OCI-LY3 (cell line): ENCODE measurements around the gene FUZ.

ENCODE experiments used
- H2AFZ ChIP-seq: fragments of 200-600, 300-600 bp; shearing (Covaris generic); 2 replicates; pipeline ENCODE4 v1.6.0; 2014; ENCODE audit warnings: antibody characterized with exemption, low read depth, low read length
- H3K27ac ChIP-seq: fragments of 200-600, 300-600 bp; sonication (generic); 2 replicates; pipeline ENCODE4 v1.5.1; 2014; ENCODE audit warnings: mild to moderate bottlenecking, low read length, moderate library complexity, mixed read lengths
- H3K27me3 ChIP-seq: fragments of 200-600, 300-600 bp; sonication (generic); 2 replicates; pipeline ENCODE4 v1.6.1; 2014; ENCODE audit warnings: low read depth, low read length, mixed read lengths
- H3K36me3 ChIP-seq: fragments of 200-600, 300-600 bp; sonication (generic); replicated peaks from 2 replicates; pipeline ENCODE3; 2014; ENCODE audit warnings: low read depth, low read length, mixed read lengths
- H3K4me1 ChIP-seq: fragments of 300-600, 200-600 bp; sonication (generic); 2 replicates; pipeline ENCODE4 v1.6.1; 2014; ENCODE audit warnings: low read length, mixed read lengths
- H3K4me2 ChIP-seq: fragments of 200-600, 300-600 bp; sonication (generic); 2 replicates; pipeline ENCODE4 v1.6.1; 2014; ENCODE audit warnings: low read length, mixed read lengths
- H3K4me3 ChIP-seq: fragments of 300-600, 200-600 bp; sonication (generic); 2 replicates; pipeline ENCODE4 v1.5.1; 2014; ENCODE audit warnings: antibody characterized with exemption, mild to moderate bottlenecking, low read length, moderate library complexity
- H3K79me2 ChIP-seq: fragments of 300-600, 200-600 bp; shearing (Covaris generic); 2 replicates; pipeline ENCODE4 v1.6.1; 2014; ENCODE audit warnings: mild to moderate bottlenecking, low read length, mixed read lengths
- H3K9ac ChIP-seq: fragments of 300-600, 200-600 bp; shearing (Covaris generic); 2 replicates; pipeline ENCODE4 v1.6.0; 2014; ENCODE audit warnings: mild to moderate bottlenecking, low read length, moderate library complexity
- H3K9me3 ChIP-seq: fragments of 200-600, 300-600 bp; shearing (Covaris generic); 2 replicates; pipeline ENCODE4 v1.6.1; 2014; ENCODE audit warnings: low read length, mixed read lengths; ENCODE audit not compliant: insufficient read depth
- H4K20me1 ChIP-seq: fragments of 200-600, 300-600 bp; sonication (generic); 2 replicates; pipeline ENCODE4 v1.6.1; 2016; ENCODE audit warnings: low read length, mixed read lengths; ENCODE audit not compliant: insufficient read depth
- CTCF ChIP-seq: fragments of 200-600, 300-600 bp; sonication (generic); IDR thresholded peaks from 2 replicates; pipeline ENCODE4 v1.5.1; 2014; ENCODE audit warnings: antibody characterized with exemption, low read length, low read depth
- EZH2phosphoT487 ChIP-seq: fragments of 200-600 bp; shearing (Covaris generic); IDR thresholded peaks from 2 replicates; pipeline ENCODE4 v1.6.1; 2018; ENCODE audit warnings: antibody characterized with exemption, mixed run types, low read depth

FUZ gene

DNA sequence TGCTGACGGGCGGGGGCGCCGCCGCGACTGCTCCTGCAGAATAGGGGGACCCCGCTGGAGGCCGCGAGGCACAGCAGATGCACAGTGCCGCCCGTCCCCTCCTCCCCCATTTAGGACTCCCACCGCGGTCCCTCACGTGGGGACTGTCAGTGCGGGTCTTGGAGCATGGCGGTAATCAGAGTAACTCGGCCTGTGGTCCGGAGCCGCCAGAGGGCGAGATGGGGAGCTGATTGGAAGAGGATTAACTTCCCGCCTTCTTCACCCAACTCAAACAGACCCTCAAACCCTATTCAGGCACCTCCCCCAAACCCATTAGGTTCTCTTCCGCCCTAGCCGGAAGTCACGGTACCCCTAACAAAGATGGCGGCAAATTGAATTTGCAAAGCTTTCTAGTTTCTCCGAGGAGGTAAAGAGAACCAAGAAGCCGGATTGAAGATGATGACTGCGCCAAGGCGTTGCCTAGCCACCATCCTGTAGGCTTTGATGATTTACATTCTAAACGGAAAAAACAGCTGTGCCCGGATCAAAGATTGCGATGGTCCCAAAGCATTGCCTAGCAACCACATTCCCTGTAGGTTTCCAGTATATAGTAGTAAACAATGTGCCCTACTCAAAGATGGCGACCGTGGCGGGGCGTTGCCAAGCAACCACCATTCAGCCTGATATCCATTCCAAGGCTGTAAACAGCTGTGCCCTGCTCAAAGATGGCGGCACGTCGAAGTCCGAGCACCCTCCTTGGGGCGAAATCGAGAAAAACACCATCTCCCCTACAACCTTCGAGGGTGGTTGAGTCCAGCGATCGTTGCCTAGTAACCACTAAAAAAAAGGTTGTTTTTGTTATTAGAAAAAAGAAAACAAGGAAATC is at the start of gene FUZ:
Gene FUZ, minus strand, starts transcription at position 296 of the 865 bp plus-strand sequence. Its CDS starts 186 bp downstream, at position 110.
- Histone ChIP-seq H3K9me3 (no peaks in the 10 kb centered on the region), H3K27ac (peak within 1 kb of the TSS; percentile 82), H2AFZ (peak within 1 kb of the TSS; percentile 89), H3K4me3 (peak within 1 kb of the TSS; percentile 91), H3K36me3 (peaks cover 3% of the 10 kb centered on the region), H3K79me2 (peaks cover 1% of the 10 kb centered on the region), H3K4me2 (peak within 1 kb of the TSS; percentile 88), H3K27me3 (no peaks in the 10 kb centered on the region), H4K20me1 (no peaks in the 10 kb centered on the region), H3K9ac (peak within 1 kb of the TSS; percentile 85), H3K4me1 (peaks cover 11% of the 10 kb centered on the region)
- no peak for TF ChIP-seq EZH2phosphoT487
- peak; percentile 39 for TF ChIP-seq CTCF

GRCh38 chr19:49862391-49863253 is 49.5 kb upstream of the FUZ start:
- H3K4me1 ChIP-seq: peaks cover 8% of the 10 kb centered on the region
- no peak overlapping the region for H3K4me3 ChIP-seq
- no peaks in the 10 kb centered on the region for H4K20me1 ChIP-seq
- no peak overlapping the region for H2AFZ ChIP-seq
- peaks cover 26% of the 10 kb centered on the region for H3K79me2 ChIP-seq
- peaks cover 59% of the 10 kb centered on the region for H3K36me3 ChIP-seq
- H3K9me3 ChIP-seq: no peaks in the 10 kb centered on the region
- TF ChIP-seq EZH2phosphoT487: no peak
- peak; percentile 47 for TF ChIP-seq CTCF
- H3K9ac ChIP-seq: no peak overlapping the region
- H3K4me2 ChIP-seq: no peak overlapping the region
- H3K27ac ChIP-seq: no peak overlapping the region
- no peaks in the 10 kb centered on the region for H3K27me3 ChIP-seq

DNA sequence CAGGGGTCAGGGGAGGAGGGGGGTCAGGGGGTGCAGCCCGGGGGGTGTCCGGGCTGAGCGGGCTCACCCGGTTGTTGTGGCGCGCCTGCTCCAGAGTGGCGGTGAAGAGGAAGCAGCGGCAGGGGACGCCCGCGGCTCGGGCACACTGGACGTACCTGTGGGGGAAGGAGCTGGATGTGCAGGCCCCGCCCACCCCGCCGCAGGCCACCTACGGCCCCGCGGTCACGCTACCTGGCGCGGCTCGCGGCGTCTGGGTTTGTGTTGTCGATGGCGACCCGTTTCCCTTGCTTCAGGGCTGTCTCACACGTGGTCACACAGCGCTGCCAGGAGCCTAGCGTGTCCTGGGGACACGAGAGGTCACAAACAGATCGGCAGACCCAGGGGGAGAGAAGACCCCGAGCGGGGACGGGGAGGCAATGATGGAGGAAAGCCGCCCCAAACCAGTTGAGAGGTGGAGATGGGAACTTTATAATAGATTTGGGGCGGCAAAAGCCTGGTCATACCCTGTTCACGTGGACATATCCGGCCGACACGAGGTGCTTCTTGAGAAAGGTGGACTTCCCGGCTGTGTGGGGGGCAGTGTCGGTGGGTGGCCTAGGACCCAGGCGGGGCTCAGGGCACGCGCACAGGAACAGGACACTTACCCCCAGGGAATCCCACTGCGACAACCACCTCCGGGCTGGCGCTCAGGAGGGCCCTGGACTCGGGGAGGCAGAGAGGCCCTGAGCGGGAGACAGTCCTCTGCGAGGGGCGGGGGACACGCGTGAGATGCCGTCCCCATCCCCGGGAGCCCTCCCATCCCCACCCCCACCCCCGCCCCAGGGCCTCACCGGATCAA is 48.7 kb upstream of the FUZ start:
- H3K27ac ChIP-seq: no peak overlapping the region
- no peaks in the 10 kb centered on the region for H3K9me3 ChIP-seq
- peaks cover 8% of the 10 kb centered on the region for H3K4me1 ChIP-seq
- no peak for TF ChIP-seq CTCF
- no peak for TF ChIP-seq EZH2phosphoT487
- peaks cover 64% of the 10 kb centered on the region for H3K36me3 ChIP-seq
- H3K9ac ChIP-seq: no peak overlapping the region
- no peak overlapping the region for H3K4me2 ChIP-seq
- H3K4me3 ChIP-seq: no peak overlapping the region
- H4K20me1 ChIP-seq: no peaks in the 10 kb centered on the region
- no peaks in the 10 kb centered on the region for H3K27me3 ChIP-seq
- peaks cover 24% of the 10 kb centered on the region for H3K79me2 ChIP-seq
- no peak overlapping the region for H2AFZ ChIP-seq
